ENCODE data around the gene RTN4.

The RTN4 gene, protein sequence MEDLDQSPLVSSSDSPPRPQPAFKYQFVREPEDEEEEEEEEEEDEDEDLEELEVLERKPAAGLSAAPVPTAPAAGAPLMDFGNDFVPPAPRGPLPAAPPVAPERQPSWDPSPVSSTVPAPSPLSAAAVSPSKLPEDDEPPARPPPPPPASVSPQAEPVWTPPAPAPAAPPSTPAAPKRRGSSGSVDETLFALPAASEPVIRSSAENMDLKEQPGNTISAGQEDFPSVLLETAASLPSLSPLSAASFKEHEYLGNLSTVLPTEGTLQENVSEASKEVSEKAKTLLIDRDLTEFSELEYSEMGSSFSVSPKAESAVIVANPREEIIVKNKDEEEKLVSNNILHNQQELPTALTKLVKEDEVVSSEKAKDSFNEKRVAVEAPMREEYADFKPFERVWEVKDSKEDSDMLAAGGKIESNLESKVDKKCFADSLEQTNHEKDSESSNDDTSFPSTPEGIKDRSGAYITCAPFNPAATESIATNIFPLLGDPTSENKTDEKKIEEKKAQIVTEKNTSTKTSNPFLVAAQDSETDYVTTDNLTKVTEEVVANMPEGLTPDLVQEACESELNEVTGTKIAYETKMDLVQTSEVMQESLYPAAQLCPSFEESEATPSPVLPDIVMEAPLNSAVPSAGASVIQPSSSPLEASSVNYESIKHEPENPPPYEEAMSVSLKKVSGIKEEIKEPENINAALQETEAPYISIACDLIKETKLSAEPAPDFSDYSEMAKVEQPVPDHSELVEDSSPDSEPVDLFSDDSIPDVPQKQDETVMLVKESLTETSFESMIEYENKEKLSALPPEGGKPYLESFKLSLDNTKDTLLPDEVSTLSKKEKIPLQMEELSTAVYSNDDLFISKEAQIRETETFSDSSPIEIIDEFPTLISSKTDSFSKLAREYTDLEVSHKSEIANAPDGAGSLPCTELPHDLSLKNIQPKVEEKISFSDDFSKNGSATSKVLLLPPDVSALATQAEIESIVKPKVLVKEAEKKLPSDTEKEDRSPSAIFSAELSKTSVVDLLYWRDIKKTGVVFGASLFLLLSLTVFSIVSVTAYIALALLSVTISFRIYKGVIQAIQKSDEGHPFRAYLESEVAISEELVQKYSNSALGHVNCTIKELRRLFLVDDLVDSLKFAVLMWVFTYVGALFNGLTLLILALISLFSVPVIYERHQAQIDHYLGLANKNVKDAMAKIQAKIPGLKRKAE

GRCh38 chr2:55050100-55050994 lies at the start of gene RTN4:
RTN4 (minus strand) TSS chr2:55050451; CDS start chr2:55050300, 151 bp downstream.
- H3K4me3 ChIP-seq (ENCODE audit: low read depth, low read length), result peak within 1 kb of the TSS; percentile 89
- no peak for TF ChIP-seq CTCF (IDR thresholded peaks at IDR 0.05; ENCODE audit: low read depth, low read length)

DNA sequence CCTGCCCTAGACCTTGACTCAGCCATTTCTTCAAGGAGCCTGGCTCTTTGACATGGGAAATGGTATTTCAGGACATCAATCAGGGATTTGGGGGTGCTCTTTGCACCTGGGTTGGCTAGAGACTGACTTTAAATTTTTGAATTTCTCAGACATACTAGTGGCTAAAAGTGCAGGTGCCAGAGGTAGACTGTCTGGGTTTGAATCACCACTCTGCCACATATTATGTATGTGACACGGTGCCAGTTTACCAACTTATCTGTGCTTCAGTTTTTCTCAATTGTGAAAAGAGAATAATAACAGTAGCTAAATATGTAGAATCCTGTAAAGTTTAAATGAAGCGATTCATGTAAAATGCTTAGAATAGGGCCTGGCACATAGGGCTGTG lies 49.2 kb upstream of the RTN4 start:
- no peak for TF ChIP-seq CTCF (IDR thresholded peaks at IDR 0.05; ENCODE audit: low read depth, low read length)
- H3K4me3 ChIP-seq (ENCODE audit: low read depth, low read length), result no peak overlapping the region

GRCh38 chr2:55097461-55098410 lies 47.5 kb upstream of the RTN4 start:
- no peak for TF ChIP-seq CTCF (IDR thresholded peaks at IDR 0.05; ENCODE audit: low read depth, low read length)
- H3K4me3 ChIP-seq (ENCODE audit: low read depth, low read length), result no peak overlapping the region

DNA sequence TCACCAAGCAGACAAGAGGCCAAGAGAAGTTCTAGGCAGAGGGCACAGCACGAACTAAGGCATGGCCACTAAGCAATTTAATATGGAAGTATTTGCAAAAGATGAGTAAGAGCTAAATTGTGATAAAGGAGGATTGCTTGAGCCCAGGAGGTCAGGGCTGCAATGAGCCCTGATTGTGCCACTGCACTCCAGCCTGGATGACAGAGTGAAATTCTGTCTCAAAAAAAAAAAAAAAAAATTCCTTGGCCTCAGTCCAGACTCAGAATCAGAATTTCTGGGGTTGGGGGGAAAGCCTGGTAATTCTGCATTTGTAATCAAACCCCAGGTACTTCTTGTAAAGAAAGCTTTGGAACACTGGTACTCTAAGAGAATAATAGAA lies 46.8 kb upstream of the RTN4 start:
- no peak overlapping the region for H3K4me3 ChIP-seq (ENCODE audit: low read depth, low read length)
- TF ChIP-seq CTCF (IDR thresholded peaks at IDR 0.05; ENCODE audit: low read depth, low read length), result no peak

DNA sequence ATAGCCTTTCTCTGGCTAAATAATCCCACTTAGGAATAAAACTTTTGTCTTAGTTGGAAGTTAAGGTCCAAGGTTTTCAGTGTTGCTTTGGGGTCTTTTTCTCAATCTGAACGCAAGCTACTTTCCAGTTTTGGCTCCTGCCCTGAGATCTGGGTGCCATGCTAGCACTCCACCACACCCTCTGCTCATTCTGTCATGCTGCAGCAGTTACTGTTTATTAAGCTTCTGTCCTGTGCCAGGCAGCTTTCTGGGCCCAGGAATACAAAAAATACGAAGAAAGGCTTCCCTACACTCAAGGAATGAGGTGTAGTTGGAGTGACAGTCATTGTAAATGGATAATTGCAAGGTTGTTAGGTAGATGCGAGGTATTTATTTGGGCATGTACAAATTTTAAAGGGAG lies 46.3 kb upstream of the RTN4 start:
- TF ChIP-seq CTCF (IDR thresholded peaks at IDR 0.05; ENCODE audit: low read depth, low read length), result no peak
- no peak overlapping the region for H3K4me3 ChIP-seq (ENCODE audit: low read depth, low read length)

- TF ChIP-seq CTCF (IDR thresholded peaks at IDR 0.05; ENCODE audit: low read depth, low read length), result no peak
- 0 out of 2 replicates have a peak overlapping the region, but pooled peaks have one; percentile 7 for H3K4me3 ChIP-seq (ENCODE audit: low read depth, low read length)
Measured at GRCh38 chr2:55093381-55093780, 43.1 kb upstream of the RTN4 start.

Measured in WI38 (cell line).